Ishikawa (cell line): ENCODE results near the gene TLR5.

Source experiments
- CEBPB ChIP-seq: IDR thresholded peaks from 2 replicates; pipeline ENCODE4 v1.6.1; 2012
- EP300 ChIP-seq: IDR thresholded peaks from 2 replicates; pipeline ENCODE4 v1.6.1; 2012; ENCODE audit warnings: borderline replicate concordance
- FOXM1 ChIP-seq: IDR thresholded peaks from 2 replicates; pipeline ENCODE4 v1.6.1; 2012; ENCODE audit warnings: low read depth, borderline replicate concordance
- REST ChIP-seq: IDR thresholded peaks from 2 replicates; pipeline ENCODE4 v1.6.1; 2012; ENCODE audit warnings: low read depth, mild to moderate bottlenecking
- TAF1 ChIP-seq: IDR thresholded peaks from 2 replicates; pipeline ENCODE4 v1.6.1; 2012; ENCODE audit warnings: low read depth, mild to moderate bottlenecking
- YY1 ChIP-seq: IDR thresholded peaks from 2 replicates; pipeline ENCODE4 v1.6.1; 2012; ENCODE audit warnings: low read depth
- TF ChIP-seq, protein P1 (sequence below): IDR thresholded peaks from 2 replicates; pipeline ENCODE4 v1.6.1; 2012

DNA sequence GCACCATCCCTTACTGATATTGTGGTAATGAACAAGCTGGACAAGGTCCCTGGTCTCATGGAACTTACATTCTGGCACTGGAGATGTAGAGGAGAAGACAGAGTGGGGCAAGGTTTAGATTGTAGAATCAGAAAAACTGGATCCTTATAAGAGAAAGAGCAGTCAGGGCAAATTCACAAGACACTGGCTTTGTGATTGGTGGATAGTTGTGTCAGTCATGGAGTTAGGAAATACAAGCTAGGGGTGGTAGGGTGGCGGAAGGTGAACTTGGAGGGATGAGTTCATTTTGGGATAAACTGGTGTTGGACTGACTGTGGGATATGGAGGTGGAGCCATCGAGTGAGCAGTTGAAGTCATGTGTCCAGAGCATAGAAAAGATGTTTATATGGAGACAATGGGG is 3.7 kb upstream of the TLR5 start:
- TF ChIP-seq REST (no peak), CEBPB (no peak), FOXM1 (no peak), TAF1 (no peak), EP300 (no peak), YY1 (no peak)
- TF ChIP-seq, protein P1, sequence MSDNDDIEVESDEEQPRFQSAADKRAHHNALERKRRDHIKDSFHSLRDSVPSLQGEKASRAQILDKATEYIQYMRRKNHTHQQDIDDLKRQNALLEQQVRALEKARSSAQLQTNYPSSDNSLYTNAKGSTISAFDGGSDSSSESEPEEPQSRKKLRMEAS = no peak
